Measurements from ENCODE around the gene TSKU. TPM values are rescaled to one million over a fixed set of nuclear protein-coding genes. Genes with fewer than 3 reads are reported as not detected.

The TSKU gene
- polyA plus RNA-seq, 12 donors, result 13.8 to 29.6 (median 18.7) TPM; not detected in 1

GRCh38 chr11:76748948-76749347, 34.2 kb upstream of the TSKU start:
- no peak for DNase-seq

GRCh38 chr11:76750067-76750466, 33.1 kb upstream of the TSKU start:
- DNase-seq, result no peak

- no peak for DNase-seq
Observed at GRCh38 chr11:76750746-76751145, 32.4 kb upstream of the TSKU start.

- DNase-seq, result peak; percentile 56
Observed at GRCh38 chr11:76752321-76753143, 30.6 kb upstream of the TSKU start.

- no peak for DNase-seq
Observed at GRCh38 chr11:76753449-76753848, 29.7 kb upstream of the TSKU start.

- DNase-seq, result no peak
Observed at GRCh38 chr11:76753950-76754349, 29.2 kb upstream of the TSKU start.

GRCh38 chr11:76756341-76756741, 26.8 kb upstream of the TSKU start:
- DNase-seq, result no peak

GRCh38 chr11:76758311-76758710, 24.8 kb upstream of the TSKU start:
- no peak for DNase-seq

GRCh38 chr11:76759092-76759491, 24.1 kb upstream of the TSKU start:
- DNase-seq, result no peak

- DNase-seq, result no peak
Observed at GRCh38 chr11:76759517-76759916, 23.6 kb upstream of the TSKU start.

GRCh38 chr11:76760236-76760635, 22.9 kb upstream of the TSKU start:
- DNase-seq, result no peak

- no peak for DNase-seq
Observed at GRCh38 chr11:76761718-76762355, 21.3 kb upstream of the TSKU start.

- no peak for DNase-seq
Observed at GRCh38 chr11:76762356-76762752, 20.8 kb upstream of the TSKU start.

GRCh38 chr11:76762867-76763572, 20.1 kb upstream of the TSKU start:
- DNase-seq, result no peak

GRCh38 chr11:76763573-76764346, 19.4 kb upstream of the TSKU start:
- no peak for DNase-seq

GRCh38 chr11:76764941-76765665, 18.1 kb upstream of the TSKU start:
- DNase-seq, result no peak

- no peak for DNase-seq
Observed at GRCh38 chr11:76765863-76766350, 17.2 kb upstream of the TSKU start.

- no peak for DNase-seq
Observed at GRCh38 chr11:76766521-76766920, 16.6 kb upstream of the TSKU start.

GRCh38 chr11:76767659-76768058, 15.5 kb upstream of the TSKU start:
- no peak for DNase-seq

GRCh38 chr11:76768088-76768908, 14.9 kb upstream of the TSKU start:
- no peak for DNase-seq

Data from muscle of arm (tissue), 12 donors.